Tibial artery (tissue), 4 donors: ENCODE results near the gene MAP2K6.

Experiments used
- DNase-seq, 2 donors: peaks; one replicate each; pipeline ENCODE4 v3.0.0-alpha.2; 2019
- H3K27ac ChIP-seq, 2 donors: fragments of 200-600 bp; sonication (generic) in 1 of 2; 1 replicate in 1 of 2; 2 replicates in 1 of 2; pipeline ENCODE4 v1.5.1; 2018 to 2019; ENCODE audit warnings: mild to moderate bottlenecking in 1 of 2
- H3K27me3 ChIP-seq, 2 donors: fragments of 200-600 bp; sonication (generic) in 1 of 2; one replicate each; pipeline versions ENCODE4 v1.5.1 to v1.6.0; 2016 to 2019
- H3K36me3 ChIP-seq, 3 donors: fragments of 200-600 bp; sonication (generic) in 2 of 3; one replicate each; pipeline ENCODE4 v1.5.1; 2016 to 2019; ENCODE audit warnings: mild to moderate bottlenecking in 2 of 3
- H3K4me1 ChIP-seq, 4 donors: fragments of 200-600 bp; sonication (generic) in 2 of 4; 1 replicate in 3 of 4; 2 replicates in 1 of 4; pipeline ENCODE4 v1.5.1; 2016 to 2019
- H3K4me3 ChIP-seq, 2 donors: fragments of 200-600 bp; sonication (generic) in 1 of 2; 1 replicate in 1 of 2; 2 replicates in 1 of 2; pipeline ENCODE4 v1.5.1; 2018 to 2019; ENCODE audit warnings: mild to moderate bottlenecking in 2 of 2
- H3K9me3 ChIP-seq, 3 donors: fragments of 200-600 bp; sonication (generic) in 1 of 3; one replicate each; pipeline ENCODE4 v1.5.1; 2016 to 2019
- intact Hi-C: fragments of 100-400 bp; cut with DNase I; formaldehyde crosslinking; loops from one replicate; pipeline ENCODE4 v1.15.0; 2023; ENCODE audit warnings: low total_unique reads
- TF ChIP-seq, protein P1 (sequence below), 2 experiments: fragments of 200-600 bp in 1 of 2; fragments of 450-650 bp in 1 of 2; IDR thresholded peaks; one replicate each; pipeline ENCODE4 v1.5.1; 2017 to 2019; ENCODE audit warnings: antibody characterized with exemption in 2 of 2, mild to moderate bottlenecking in 1 of 2, moderate library complexity in 1 of 2

Gene MAP2K6

DNA sequence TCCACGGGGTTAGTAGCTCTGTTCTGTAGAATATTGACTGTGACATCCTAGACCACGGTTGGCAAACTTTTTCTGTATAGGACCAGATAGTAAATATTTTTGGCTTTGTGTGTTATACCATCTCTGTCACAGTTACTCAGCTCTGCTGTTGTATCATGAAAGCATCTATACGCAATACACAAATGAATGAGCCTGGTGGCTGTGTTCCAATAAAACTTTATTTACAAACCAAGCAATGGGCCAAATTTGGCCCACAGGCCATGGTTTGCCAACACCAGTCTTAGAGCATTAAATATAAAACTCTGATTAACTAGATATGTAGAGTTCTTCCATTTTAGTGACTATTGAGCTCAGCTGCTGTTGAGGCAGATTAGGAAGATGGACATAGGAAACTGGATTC is 132.7 kb downstream of the MAP2K6 start:
- peaks cover 0 to 6% (median 0%) of the 10 kb centered on the region in 3 donors for H3K36me3 ChIP-seq
- no peak overlapping the region for H3K4me3 ChIP-seq
- H3K9me3 ChIP-seq = no peaks in the 10 kb centered on the region
- intact Hi-C loops = no loop called here
- no peaks in the 10 kb centered on the region for H3K4me1 ChIP-seq
- no peak overlapping the region for H3K27ac ChIP-seq
- no peaks in the 10 kb centered on the region for H3K27me3 ChIP-seq
- TF ChIP-seq, protein P1, sequence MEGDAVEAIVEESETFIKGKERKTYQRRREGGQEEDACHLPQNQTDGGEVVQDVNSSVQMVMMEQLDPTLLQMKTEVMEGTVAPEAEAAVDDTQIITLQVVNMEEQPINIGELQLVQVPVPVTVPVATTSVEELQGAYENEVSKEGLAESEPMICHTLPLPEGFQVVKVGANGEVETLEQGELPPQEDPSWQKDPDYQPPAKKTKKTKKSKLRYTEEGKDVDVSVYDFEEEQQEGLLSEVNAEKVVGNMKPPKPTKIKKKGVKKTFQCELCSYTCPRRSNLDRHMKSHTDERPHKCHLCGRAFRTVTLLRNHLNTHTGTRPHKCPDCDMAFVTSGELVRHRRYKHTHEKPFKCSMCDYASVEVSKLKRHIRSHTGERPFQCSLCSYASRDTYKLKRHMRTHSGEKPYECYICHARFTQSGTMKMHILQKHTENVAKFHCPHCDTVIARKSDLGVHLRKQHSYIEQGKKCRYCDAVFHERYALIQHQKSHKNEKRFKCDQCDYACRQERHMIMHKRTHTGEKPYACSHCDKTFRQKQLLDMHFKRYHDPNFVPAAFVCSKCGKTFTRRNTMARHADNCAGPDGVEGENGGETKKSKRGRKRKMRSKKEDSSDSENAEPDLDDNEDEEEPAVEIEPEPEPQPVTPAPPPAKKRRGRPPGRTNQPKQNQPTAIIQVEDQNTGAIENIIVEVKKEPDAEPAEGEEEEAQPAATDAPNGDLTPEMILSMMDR (IDR thresholded peaks at IDR 0.05) = no peak
- no peak for DNase-seq

DNA sequence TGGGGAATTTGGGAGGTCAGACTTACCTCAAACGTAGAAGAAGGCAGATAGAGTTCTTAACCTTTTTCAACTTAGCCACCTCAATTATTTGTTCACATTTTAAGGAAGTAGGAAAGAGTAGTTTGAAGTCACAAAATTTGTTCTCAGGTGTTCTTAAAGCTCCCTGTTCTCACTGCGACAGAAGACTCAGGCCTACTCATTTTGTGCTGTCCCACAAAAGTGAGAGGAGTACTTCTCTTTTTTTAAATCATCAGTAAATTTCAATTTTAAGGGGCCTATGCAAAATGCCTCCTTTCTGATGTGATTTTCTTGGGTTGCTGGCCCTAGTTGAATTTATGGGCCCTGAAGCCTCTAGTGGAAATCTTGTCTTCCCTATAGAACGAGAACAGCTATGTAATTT is 133.4 kb downstream of the MAP2K6 start:
- no peaks in the 10 kb centered on the region for H3K27me3 ChIP-seq

DNA sequence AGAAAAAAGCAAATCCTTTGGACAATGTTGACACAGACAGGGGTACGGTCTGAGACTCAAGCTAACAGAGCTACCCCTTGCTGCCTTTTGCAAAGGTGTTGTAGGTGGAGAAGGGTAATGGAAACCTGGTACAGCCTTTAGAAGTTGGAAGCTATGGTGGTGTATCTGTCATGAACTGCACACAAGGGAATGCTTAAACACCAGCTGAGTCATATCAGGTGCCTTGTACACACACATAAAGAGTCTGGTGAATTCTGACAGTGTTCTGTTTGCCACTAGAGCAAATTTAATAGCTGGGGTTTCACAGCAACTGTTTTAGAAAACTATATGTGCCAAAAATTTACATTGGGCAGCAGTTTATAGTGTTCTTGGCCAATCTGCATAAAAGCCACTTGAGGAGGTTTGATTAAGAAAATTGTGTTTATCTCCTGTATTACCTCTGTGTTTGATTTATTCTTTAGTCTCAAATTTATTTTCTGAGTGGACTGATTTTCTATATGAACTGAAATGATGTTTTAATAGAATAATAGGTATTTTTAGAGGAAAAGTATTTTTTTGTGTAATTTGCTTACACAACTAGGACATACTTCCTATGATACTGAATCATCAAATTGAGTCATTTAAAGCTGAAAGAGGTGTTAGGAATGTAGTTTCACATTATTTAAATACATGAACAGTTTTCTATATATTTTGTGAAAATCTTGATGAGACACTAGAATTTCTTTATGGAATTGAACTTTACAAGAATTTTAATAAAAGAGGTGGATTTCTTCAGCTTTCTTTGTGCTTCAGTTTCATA is 136.9 kb downstream of the MAP2K6 start:
- peaks cover 0 to 4% (median 0%) of the 10 kb centered on the region in 3 donors for H3K36me3 ChIP-seq
- no peak overlapping the region for H3K27ac ChIP-seq
- TF ChIP-seq, protein P1 (IDR thresholded peaks at IDR 0.05) = no peak
- no peak overlapping the region for H3K4me3 ChIP-seq
- H3K4me1 ChIP-seq = no peaks in the 10 kb centered on the region
- H3K27me3 ChIP-seq = no peaks in the 10 kb centered on the region
- intact Hi-C loops = no loop called here
- no peak for DNase-seq
- H3K9me3 ChIP-seq = peaks cover 0 to 3% (median 0%) of the 10 kb centered on the region in 3 donors

More for the DNA sequence above, 133.4 kb downstream of the MAP2K6 start:
- intact Hi-C loops = no loop called here
- TF ChIP-seq, protein P1 (IDR thresholded peaks at IDR 0.05) = no peak
- H3K9me3 ChIP-seq = peaks cover 0 to 3% (median 0%) of the 10 kb centered on the region in 3 donors
- H3K36me3 ChIP-seq = peaks cover 0 to under 1% (median 0%) of the 10 kb centered on the region in 3 donors
- H3K4me1 ChIP-seq = no peaks in the 10 kb centered on the region
- no peak overlapping the region for H3K4me3 ChIP-seq
- no peak overlapping the region for H3K27ac ChIP-seq
- DNase-seq = no peak

DNA sequence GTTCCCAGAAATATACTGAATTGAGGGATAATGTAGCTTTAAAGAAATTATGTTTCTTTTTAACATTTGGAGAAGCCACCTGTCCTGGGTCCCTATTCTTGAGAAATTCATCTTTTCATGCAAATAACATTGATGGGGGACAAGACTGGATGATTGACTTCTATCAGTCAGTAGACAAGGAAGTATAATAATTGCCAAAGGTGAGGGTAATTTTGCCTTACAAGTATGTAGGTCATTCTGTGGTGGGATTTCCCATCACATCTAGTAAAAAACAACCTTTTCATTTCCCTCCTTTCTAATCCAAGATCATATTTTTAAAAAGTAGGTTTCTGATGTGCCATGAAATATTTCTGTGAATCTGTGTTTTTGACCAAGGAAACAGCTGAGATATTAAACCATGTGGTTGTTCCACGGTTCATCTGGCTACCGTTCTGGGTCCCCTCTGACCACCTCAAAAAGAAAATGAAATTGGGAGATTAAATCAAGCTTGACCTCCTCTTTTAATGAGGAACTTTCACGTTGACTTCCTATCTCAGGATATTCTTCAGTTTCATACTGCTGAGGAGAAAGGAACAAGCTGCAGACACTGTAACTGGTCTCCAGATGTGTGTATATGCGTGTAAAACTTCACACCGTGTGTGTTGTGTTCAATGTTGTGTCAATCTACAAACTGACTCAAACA is 138.6 kb downstream of the MAP2K6 start:
- intact Hi-C loops = no loop called here
- Histone ChIP-seq H3K4me3 (no peak overlapping the region), H3K9me3 (peaks cover 0 to 3% (median 0%) of the 10 kb centered on the region in 3 donors), H3K4me1 (no peaks in the 10 kb centered on the region), H3K36me3 (peaks cover 0 to 4% (median 0%) of the 10 kb centered on the region in 3 donors), H3K27me3 (no peaks in the 10 kb centered on the region), H3K27ac (no peak overlapping the region)
- TF ChIP-seq, protein P1 (IDR thresholded peaks at IDR 0.05) = no peak
- DNase-seq = no peak

DNA sequence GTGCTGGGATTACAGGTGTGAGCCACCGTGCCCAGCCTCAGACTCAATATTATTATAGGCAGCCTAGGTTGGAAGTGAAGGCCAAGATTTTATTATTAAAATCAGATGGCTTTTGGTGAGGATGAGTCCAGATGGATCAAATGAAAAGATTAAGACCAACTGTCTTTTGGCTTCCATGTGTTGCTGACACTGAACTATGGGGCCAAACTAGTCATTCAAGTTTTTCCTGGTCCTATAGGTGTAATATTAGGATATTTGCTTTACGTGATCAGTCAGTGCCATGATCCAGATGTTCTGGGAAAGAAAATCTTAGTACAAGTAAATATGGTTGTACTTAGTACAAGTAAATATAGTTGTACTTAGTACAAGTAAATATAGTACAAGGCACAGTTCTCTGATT is 140.6 kb downstream of the MAP2K6 start:
- Histone ChIP-seq H3K27ac (no peak overlapping the region), H3K9me3 (peaks cover 0 to 3% (median 0%) of the 10 kb centered on the region in 3 donors), H3K36me3 (peaks cover 0 to 4% (median 0%) of the 10 kb centered on the region in 3 donors), H3K4me3 (no peak overlapping the region), H3K4me1 (no peaks in the 10 kb centered on the region), H3K27me3 (no peaks in the 10 kb centered on the region)
- intact Hi-C loops = no loop called here
- TF ChIP-seq, protein P1 (IDR thresholded peaks at IDR 0.05) = no peak
- no peak for DNase-seq
